K562 (cell line): ENCODE data around the gene NAPB. TPM values are rescaled to one million over a fixed set of nuclear protein-coding genes. Genes with fewer than 3 reads are reported as not detected.
A peak's percentile ranks its signal among the peaks of the same experiment; 100 is the strongest.

Experiments
- ARHGAP35 ChIP-seq: fragments of 450-650 bp; IDR thresholded peaks from 2 replicates; pipeline ENCODE4 v1.6.1; 2018; ENCODE audit not compliant: partially characterized antibody
- E2F4 ChIP-seq: sonication (generic); formaldehyde crosslinking; IDR thresholded peaks from 2 replicates; pipeline ENCODE4 v1.8.0; 2022; ENCODE audit warnings: mild to moderate bottlenecking, low read depth, missing genetic modification reagents
- FOXJ2 ChIP-seq: fragments of 200-800 bp; sonication (Bioruptor generic); IDR thresholded peaks from 2 replicates; pipeline ENCODE4 v1.6.1; 2016; ENCODE audit warnings: missing genetic modification characterization, missing compliant biosample characterization
- IRF9 ChIP-seq: fragments of 450-650 bp; IDR thresholded peaks from 2 replicates; pipeline ENCODE4 v1.6.1; 2016; ENCODE audit warnings: missing biosample characterization, missing genetic modification characterization
- MCM2 ChIP-seq: fragments of 450-650 bp; IDR thresholded peaks from 2 replicates; pipeline ENCODE4 v1.6.1; 2017; ENCODE audit warnings: low read depth, mild to moderate bottlenecking
- TAL1 ChIP-seq: fragments of 450-650 bp; IDR thresholded peaks from 2 replicates; pipeline ENCODE4 v1.6.1; 2016; ENCODE audit warnings: mild to moderate bottlenecking
- TOE1 ChIP-seq, 2 experiments: fragments of 450-650 bp in 1 of 2; sonication (generic) in 1 of 2; formaldehyde crosslinking in 1 of 2; IDR thresholded peaks; 2 replicates each; pipeline versions ENCODE4 v1.7.1 to v1.8.0; 2016 to 2022; ENCODE audit warnings: borderline replicate concordance in 2 of 2, mild to moderate bottlenecking in 2 of 2, antibody characterized with exemption in 1 of 2, inconsistent platforms in 1 of 2, low read depth in 1 of 2, missing genetic modification reagents in 1 of 2, moderate library complexity in 1 of 2
- ZNF316 ChIP-seq: fragments of 450-650 bp; IDR thresholded peaks from 2 replicates; pipeline ENCODE4 v1.6.1; 2016
- polyA plus RNA-seq, 8 experiments: library from polyadenylated mRNA; depleted of rRNA in 4 of 8; stranded (reverse) in 5 of 8; unstranded in 3 of 8; fragments of >200 nt; fragmentation: Nextera tagmentation in 2 of 8; fragmentation: Illumina TruSeq in 1 of 8; extraction: Ambion mirVana in 2 of 8; extraction: Trizol in 1 of 8; gene quantifications; 2 replicates each; pipeline versions ENCODE4 v1.2.1 to v1.2.3, GENCODE V29; 2011 to 2014; ENCODE audit warnings: inconsistent platforms in 1 of 8, missing spikeins in 1 of 8
- total RNA-seq, 7 experiments: library from RNA; depleted of rRNA in 6 of 7; stranded (reverse); fragments of >200 nt in 6 of 7; fragmentation: Illumina TruSeq in 2 of 7; extraction: Trizol in 2 of 7; gene quantifications; 2 replicates each; pipeline versions ENCODE4 v1.2.1 to v1.2.3, GENCODE V29; 2011 to 2021; ENCODE audit warnings: low replicate concordance in 1 of 7

NAPB gene
- total and polyA plus RNA-seq, 9 of the 15 experiments (the other 6 are each of a cell fraction or from before 2014, with no cell fraction given): 1.4 to 7.7 (median 5.2) TPM

- no peak for TF ChIP-seq IRF9 (tag)
- no peak for TF ChIP-seq E2F4 (CRISPR knock-in tag)
- no peak for TF ChIP-seq MCM2
- peak; percentile 93 for TF ChIP-seq TOE1 (IDR thresholded peaks at IDR 0.05; ENCODE audit: borderline replicate concordance)
- TF ChIP-seq TOE1 (CRISPR knock-in tag; IDR thresholded peaks at IDR 0.05; ENCODE audit: borderline replicate concordance, low read depth): no peak
- TF ChIP-seq ARHGAP35: no peak
- peak; percentile 90 for TF ChIP-seq ZNF316
- peak; percentile 50; the same call in 1 of the 2 replicates for TF ChIP-seq FOXJ2 (tag)
- TF ChIP-seq TAL1: peak; percentile 69
Measured at GRCh38 chr20:23366384-23366783, 54.9 kb downstream of the NAPB start (continued).
